Colonic mucosa (tissue), 4 donors: ENCODE results near the gene LIN7C. TPM values are rescaled to one million over a fixed set of nuclear protein-coding genes. Genes with fewer than 3 reads are reported as not detected.
"Not testable (repeated sequence)": the region's sequence is repeated elsewhere in the genome, so short reads cannot be mapped to it uniquely, and the experiment has no call there.

Experiments used
- DNase-seq: peaks from one replicate; pipeline ENCODE4 v3.0.0-alpha.2; 2020
- H3K27ac ChIP-seq: fragments of 200-600 bp; one replicate; pipeline ENCODE4 v1.8.0; 2021
- H3K27me3 ChIP-seq: fragments of 200-600 bp; one replicate; pipeline ENCODE4 v1.8.0; 2021
- H3K36me3 ChIP-seq: fragments of 200-600 bp; one replicate; pipeline ENCODE4 v1.8.0; 2021
- H3K4me1 ChIP-seq: fragments of 200-600 bp; one replicate; pipeline ENCODE4 v1.8.0; 2021; ENCODE audit warnings: mild to moderate bottlenecking
- H3K4me3 ChIP-seq: fragments of 200-600 bp; one replicate; pipeline ENCODE4 v1.8.0; 2021
- H3K9ac ChIP-seq, 2 donors: one replicate each; pipeline ENCODE4 v1.7.0; 2013; ENCODE audit warnings: control low read depth in 2 of 2, low read depth in 2 of 2, low read length in 2 of 2
- H3K9me3 ChIP-seq: fragments of 200-600 bp; one replicate; pipeline ENCODE4 v1.8.0; 2021
- CTCF ChIP-seq: fragments of 200-600 bp; IDR thresholded peaks from one replicate; pipeline ENCODE4 v1.8.0; 2022; ENCODE audit warnings: antibody characterized with exemption, mild to moderate bottlenecking
- intact Hi-C: fragments of 100-400 bp; cut with DNase I; formaldehyde crosslinking; loops from one replicate; pipeline ENCODE4 v1.14.1; 2022
- microRNA-seq: library from miRNA; unstranded; fragments of <30 nt; microRNA quantifications from one replicate; pipeline ENCODE4, GENCODE V29; 2019
- total RNA-seq, 2 donors: library from RNA; stranded (reverse); fragmentation: NEBNext Ultra II Directional in 1 of 2; extraction: Animal tissue kit (Norgen Biotek cat#: 25700) in 1 of 2; gene quantifications; one replicate each; pipeline ENCODE4 v1.2.1, GENCODE V29; 2021
- donor health status: healthy.
- donor health status: DM: no; HTN: no; CAD: no.
- donor health status: DM: no; HTN: no; CAD: no.

Gene LIN7C
- total RNA-seq, 2 donors from 2014 or later = 40.7 to 53.0 TPM

GRCh38 chr11:27451244-27451965 lies 55.2 kb downstream of the LIN7C start:
- no peak overlapping the region for H3K27ac ChIP-seq
- H3K27me3 ChIP-seq = no peaks in the 10 kb centered on the region
- no peak overlapping the region for H3K9ac ChIP-seq
- H3K4me1 ChIP-seq = peaks cover 3% of the 10 kb centered on the region
- intact Hi-C loops = loop anchor here (10.0 kb wide), 1 partner anchor 57 kb away; no protein-coding TSS in a partner anchor
- H3K9me3 ChIP-seq = no peaks in the 10 kb centered on the region
- H3K4me3 ChIP-seq = no peak overlapping the region
- TF ChIP-seq CTCF = no peak
- DNase-seq = no peak
- no peaks in the 10 kb centered on the region for H3K36me3 ChIP-seq

- H3K9ac ChIP-seq, H3K4me3 ChIP-seq: not testable (repeated sequence)
These were observed 58.4 kb downstream of the LIN7C start for GRCh38 chr11:27448184-27448540.

GRCh38 chr11:27447288-27448183 lies 59.0 kb downstream of the LIN7C start:
- Histone ChIP-seq H3K4me3 (no peak overlapping the region), H3K9ac (no peak overlapping the region), H3K9me3 (no peaks in the 10 kb centered on the region), H3K36me3 (no peaks in the 10 kb centered on the region), H3K27me3 (no peaks in the 10 kb centered on the region), H3K27ac (no peak overlapping the region), H3K4me1 (peaks cover 3% of the 10 kb centered on the region)
- intact Hi-C loops = no loop called here
- TF ChIP-seq CTCF = no peak
- no peak for DNase-seq

More at GRCh38 chr11:27448184-27448540, 58.4 kb downstream of the LIN7C start:
- DNase-seq, H3K36me3 ChIP-seq, H3K4me1 ChIP-seq, H3K27ac ChIP-seq, H3K27me3 ChIP-seq, intact Hi-C loops, H3K9me3 ChIP-seq: not testable (repeated sequence)

GRCh38 chr11:27445625-27446024 lies 60.9 kb downstream of the LIN7C start:
- no peak for TF ChIP-seq CTCF
- no peak overlapping the region for H3K4me3 ChIP-seq
- DNase-seq = no peak
- H3K9ac ChIP-seq = no peak overlapping the region
- intact Hi-C loops = no loop called here
- no peak overlapping the region for H3K27ac ChIP-seq
- H3K9me3 ChIP-seq = no peaks in the 10 kb centered on the region
- H3K27me3 ChIP-seq = no peaks in the 10 kb centered on the region
- H3K36me3 ChIP-seq = no peaks in the 10 kb centered on the region
- H3K4me1 ChIP-seq = no peaks in the 10 kb centered on the region

- no peaks in the 10 kb centered on the region for H3K27me3 ChIP-seq
- H3K9me3 ChIP-seq = no peaks in the 10 kb centered on the region
- no peaks in the 10 kb centered on the region for H3K36me3 ChIP-seq
- no peak for TF ChIP-seq CTCF
- no peak overlapping the region for H3K4me3 ChIP-seq
- intact Hi-C loops = no loop called here
- DNase-seq = no peak
- H3K27ac ChIP-seq = no peak overlapping the region
- H3K9ac ChIP-seq = no peak overlapping the region
- H3K4me1 ChIP-seq = no peaks in the 10 kb centered on the region
These were observed 61.8 kb downstream of the LIN7C start for GRCh38 chr11:27444801-27445215.

Small RNAs within 50 kb of the gene (microRNA-seq; reads per million reads assigned to microRNA genes)
- not detected for gene MIR8087

Other genes starting within 250 kb of the LIN7C start
- gene CCDC34, start 143.6 kb downstream of the LIN7C start, total RNA-seq = 10 to 100 TPM; 10.2 to 25.6 TPM
- 10 to 100 TPM; 88.2 to 94.5 TPM for gene LGR4, start 34.0 kb downstream of the LIN7C start, total RNA-seq
- under 1 TPM; 0.10 to 0.40 TPM for gene BDNF, start 193.7 kb upstream of the LIN7C start, total RNA-seq